Measurements from ENCODE around the gene DIAPH1. TPM values are rescaled to one million over a fixed set of nuclear protein-coding genes. Genes with fewer than 3 reads are reported as not detected.

DIAPH1 gene
- total RNA-seq, 1 experiment from 2014 or later: 32.8 TPM

DNA sequence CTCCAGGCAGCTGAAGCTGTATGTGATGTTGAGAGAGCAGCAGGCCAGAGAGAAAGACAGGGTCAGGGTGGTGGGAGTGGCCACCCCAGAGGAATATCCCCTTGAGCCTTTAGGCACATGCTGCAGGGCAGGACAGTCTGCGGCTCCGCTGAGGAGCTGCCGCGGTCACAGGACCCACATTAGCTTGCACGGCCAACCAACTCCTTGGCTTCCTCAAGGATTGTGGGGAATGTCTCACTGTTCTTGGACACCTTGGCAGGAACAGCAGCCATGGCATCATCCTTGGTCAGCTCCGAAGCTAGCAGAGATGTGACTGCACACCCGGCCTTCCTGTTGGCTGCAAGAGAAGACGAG lies 102.2 kb downstream of the DIAPH1 start:
- no peak for DNase-seq (ENCODE audit: low read depth, low spot score)
- in situ Hi-C loops (cut with HindIII; ENCODE audit: low pct_unique_long_range_greater_than_20kb, low sequenced_read_pairs): no loop called here

- in situ Hi-C loops (cut with HindIII; ENCODE audit: low pct_unique_long_range_greater_than_20kb, low sequenced_read_pairs): no loop called here
- DNase-seq (ENCODE audit: low read depth, low spot score): no peak
These were observed 102.7 kb downstream of the DIAPH1 start for GRCh38 chr5:141515946-141516671.

GRCh38 chr5:141515141-141515540 lies 103.7 kb downstream of the DIAPH1 start:
- in situ Hi-C loops (cut with HindIII; ENCODE audit: low pct_unique_long_range_greater_than_20kb, low sequenced_read_pairs): no loop called here
- DNase-seq (ENCODE audit: low read depth, low spot score): no peak

DNA sequence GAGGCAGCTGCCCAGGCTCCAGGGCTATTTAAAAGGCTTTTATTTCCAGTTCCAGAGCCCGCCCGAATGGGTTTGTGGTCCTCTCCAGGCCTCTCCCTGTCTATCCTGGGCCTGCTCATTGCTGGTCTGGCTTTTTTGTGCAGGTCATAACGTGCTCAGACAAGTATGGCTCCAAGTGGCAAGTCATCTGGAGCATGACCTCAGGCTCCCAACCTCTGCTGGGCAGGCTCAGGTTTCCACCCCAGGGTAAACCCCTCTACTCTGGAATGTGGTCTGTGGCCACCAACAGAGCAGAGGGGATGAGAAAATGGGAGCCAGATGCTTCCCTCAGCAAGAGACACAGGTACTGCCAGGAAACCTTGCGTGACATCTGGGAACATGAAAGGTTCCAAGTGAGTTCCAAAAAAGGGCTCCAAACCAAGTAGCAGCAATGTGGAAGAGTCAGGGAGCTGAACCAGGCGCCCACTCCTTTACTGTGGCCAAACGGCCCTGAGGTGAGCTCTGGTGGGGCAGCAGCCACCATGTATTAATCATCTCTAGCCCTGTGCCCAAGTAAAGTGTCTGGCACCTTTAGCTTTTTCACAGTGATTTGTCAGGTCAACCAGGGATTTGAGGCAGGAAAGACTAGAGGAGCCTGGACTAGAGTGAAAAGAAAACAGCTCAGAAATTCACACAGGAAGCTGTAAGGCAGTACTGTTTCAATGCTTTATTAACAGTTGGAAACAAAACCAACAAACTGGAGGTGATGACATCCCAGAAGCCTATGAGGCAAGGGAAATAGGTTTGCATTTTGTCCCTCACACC lies 104.3 kb downstream of the DIAPH1 start:
- in situ Hi-C loops (cut with HindIII; ENCODE audit: low pct_unique_long_range_greater_than_20kb, low sequenced_read_pairs): no loop called here
- no peak for DNase-seq (ENCODE audit: low read depth, low spot score)

DNA sequence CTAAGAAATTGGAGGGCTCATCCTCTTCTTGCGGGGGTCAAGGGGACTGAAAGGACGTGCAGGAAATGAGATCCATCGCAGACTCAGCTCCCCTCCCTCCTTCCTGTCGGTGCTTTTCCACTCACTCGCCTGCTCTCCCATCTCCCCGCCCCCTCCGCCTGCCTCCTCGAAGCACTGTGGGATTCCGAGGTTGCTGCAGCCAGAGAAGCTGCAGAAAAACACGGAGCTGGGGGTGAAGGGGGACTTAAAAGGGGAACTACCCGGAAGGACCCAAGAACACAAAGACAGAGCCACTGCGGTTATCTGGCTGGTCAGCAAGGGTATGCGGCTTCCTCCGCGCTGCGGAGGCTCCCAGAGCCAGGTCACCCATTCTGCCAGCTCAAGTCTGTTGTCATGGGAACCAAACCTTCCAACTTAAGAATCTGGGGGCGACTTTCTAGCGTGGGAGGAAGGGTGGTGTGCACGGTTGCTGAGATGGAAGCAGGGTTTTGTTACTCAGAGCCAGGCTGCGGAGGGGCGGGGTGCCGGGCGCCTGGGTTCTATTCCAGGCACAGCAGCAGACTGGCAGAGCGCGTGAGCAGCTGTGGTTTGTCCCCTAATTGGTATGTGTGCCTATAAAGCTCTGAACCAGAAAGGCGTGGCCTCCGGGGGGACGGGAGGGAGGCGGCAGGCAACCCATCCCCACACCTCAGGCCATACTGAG lies 105.0 kb downstream of the DIAPH1 start:
- in situ Hi-C loops (cut with HindIII; ENCODE audit: low pct_unique_long_range_greater_than_20kb, low sequenced_read_pairs): no loop called here
- DNase-seq (ENCODE audit: low read depth, low spot score): no peak

DNA sequence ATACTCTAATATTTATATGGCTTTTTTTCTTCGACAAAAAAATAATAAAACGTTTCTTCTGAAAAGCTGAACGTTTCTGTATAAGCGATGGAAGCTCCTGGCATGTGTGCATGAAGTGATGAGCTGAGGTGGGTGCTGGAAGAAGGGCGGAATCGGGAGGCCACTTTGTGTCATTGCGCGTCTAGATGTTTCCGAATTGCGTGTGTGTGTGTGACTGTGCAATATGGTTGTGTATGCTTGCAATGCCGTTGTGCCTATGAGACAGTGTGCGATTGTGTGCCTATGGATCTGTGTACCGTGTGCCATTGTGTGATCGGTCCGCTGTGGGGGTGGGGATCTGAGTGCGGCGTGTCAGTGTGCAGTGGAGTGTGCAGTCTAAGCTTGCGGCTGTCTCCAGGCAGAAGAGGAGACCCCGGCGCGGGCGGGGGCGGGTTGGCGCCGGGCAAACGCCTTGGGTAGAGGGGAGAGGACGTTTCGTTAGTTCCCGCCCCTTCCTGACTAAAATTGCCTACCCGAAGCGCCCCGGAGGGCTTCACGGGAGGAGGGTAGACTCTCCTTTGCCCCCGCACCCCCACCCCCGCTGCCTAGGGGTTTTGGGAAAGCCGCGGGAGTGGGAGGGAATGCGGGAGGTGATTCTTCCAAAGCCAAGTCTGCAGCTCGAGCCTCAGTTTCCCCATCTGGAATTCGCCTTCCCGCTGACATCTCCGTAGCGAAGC lies 105.7 kb downstream of the DIAPH1 start:
- in situ Hi-C loops (cut with HindIII; ENCODE audit: low pct_unique_long_range_greater_than_20kb, low sequenced_read_pairs): no loop called here
- DNase-seq (ENCODE audit: low read depth, low spot score): peak; percentile 25

GRCh38 chr5:141512390-141512910 lies 106.3 kb downstream of the DIAPH1 start:
- peak; percentile 72 for DNase-seq (ENCODE audit: low read depth, low spot score)
- in situ Hi-C loops (cut with HindIII; ENCODE audit: low pct_unique_long_range_greater_than_20kb, low sequenced_read_pairs): no loop called here

DNA sequence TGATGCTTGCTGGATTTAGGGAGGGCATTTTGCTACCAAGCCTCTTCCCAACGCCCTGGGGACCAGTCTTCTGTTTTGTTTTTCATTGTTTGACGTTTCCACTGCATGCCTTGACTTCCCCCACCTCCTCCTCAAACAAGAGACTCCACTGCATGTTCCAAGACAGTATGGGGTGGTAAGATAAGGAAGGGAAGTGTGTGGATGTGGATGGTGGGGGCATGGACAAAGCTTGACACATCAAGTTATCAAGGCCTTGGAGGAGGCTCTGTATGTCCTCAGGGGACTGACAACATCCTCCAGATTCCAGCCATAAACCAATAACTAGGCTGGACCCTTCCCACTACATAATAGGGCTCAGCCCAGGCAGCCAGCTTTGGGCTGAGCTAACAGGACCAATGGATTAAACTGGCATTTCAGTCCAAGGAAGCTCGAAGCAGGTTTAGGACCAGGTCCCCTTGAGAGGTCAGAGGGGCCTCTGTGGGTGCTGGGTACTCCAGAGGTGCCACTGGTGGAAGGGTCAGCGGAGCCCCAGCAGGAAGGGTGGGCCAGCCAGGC lies 107.0 kb downstream of the DIAPH1 start:
- DNase-seq (ENCODE audit: low read depth, low spot score): no peak
- in situ Hi-C loops (cut with HindIII; ENCODE audit: low pct_unique_long_range_greater_than_20kb, low sequenced_read_pairs): no loop called here

DNA sequence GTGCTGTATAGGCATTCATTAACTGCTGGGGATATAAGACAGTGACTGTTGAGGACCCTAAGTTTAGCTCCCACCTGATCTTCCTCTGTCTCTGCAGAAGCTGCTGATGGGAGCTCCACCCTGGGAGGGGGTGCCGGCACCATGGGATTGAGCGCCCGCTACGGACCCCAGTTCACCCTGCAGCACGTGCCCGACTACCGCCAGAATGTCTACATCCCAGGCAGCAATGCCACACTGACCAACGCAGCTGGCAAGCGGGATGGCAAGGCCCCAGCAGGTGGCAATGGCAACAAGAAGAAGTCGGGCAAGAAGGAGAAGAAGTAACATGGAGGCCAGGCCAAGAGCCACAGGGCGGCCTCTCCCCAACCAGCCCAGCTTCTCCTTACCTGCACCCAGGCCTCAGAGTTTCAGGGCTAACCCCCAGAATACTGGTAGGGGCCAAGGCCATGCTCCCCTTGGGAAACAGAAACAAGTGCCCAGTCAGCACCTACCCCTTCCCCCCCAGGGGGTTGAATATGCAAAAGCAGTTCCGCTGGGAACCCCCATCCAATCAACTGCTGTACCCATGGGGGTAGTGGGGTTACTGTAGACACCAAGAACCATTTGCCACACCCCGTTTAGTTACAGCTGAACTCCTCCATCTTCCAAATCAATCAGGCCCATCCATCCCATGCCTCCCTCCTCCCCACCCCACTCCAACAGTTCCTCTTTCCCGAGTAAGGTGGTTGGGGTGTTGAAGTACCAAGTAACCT lies 107.8 kb downstream of the DIAPH1 start:
- in situ Hi-C loops (cut with HindIII; ENCODE audit: low pct_unique_long_range_greater_than_20kb, low sequenced_read_pairs): no loop called here

GRCh38 chr5:141510160-141510559 lies 108.6 kb downstream of the DIAPH1 start:
- DNase-seq (ENCODE audit: low read depth, low spot score): no peak
- in situ Hi-C loops (cut with HindIII; ENCODE audit: low pct_unique_long_range_greater_than_20kb, low sequenced_read_pairs): no loop called here

More for the DNA sequence above, 107.8 kb downstream of the DIAPH1 start:
- DNase-seq (ENCODE audit: low read depth, low spot score): no peak

DNA sequence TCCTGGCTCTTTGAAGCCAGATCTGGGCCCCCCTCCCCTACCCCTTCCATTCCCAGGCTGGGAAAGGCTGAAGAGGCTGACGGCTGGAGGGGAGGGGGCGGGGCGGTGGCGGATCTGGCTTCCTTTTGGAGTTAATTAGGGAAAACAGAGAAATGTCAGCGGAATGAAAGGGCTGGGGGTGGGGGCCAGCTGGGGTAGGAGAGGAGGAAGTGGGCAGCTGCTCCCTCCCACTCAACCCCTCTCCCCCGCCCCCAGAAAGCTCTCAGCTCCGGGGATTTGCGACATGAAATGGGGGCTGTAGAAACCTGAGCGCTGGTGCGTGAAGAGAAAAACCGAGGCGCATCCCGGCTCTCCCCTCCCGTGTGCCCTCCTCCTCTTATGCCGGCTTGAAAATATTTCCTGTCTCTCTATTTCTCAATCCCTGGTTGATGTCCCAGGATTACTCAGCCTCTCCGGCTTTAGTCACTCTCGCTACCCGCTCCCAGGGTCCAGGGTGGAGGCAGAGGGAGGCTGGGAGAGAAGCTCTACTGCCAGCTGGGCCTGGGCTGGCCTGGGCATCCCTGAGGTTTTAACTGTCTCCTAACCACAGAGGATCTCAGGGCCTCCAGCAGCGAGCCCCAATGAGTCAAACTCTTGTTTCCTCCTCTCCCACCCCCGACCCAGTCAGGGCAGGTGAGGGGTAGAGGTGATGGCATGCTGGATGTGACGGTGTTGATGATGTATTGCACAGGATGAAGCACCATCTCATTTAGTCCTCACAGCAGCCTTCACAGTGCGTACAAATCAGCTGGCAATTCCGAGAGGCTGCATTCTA lies 109.8 kb downstream of the DIAPH1 start:
- in situ Hi-C loops (cut with HindIII; ENCODE audit: low pct_unique_long_range_greater_than_20kb, low sequenced_read_pairs): no loop called here
- DNase-seq (ENCODE audit: low read depth, low spot score): no peak

DNA sequence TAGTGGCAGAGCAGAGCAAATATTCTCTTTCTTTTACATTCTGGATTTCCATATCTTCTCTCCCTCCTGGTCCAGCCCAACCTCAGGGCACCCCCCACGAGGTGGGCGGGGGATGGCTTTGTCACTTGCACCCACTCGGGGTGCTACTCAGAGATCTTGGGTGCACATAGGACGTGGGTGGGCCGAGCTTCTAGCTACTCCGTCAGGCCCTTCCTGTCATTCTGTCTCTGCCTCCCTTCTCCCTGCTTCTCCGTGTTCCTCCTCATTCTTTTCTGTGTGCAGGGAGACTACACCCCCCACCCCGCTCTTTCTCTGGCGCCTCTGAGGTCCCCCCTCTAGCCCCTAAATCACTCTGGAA lies 110.4 kb downstream of the DIAPH1 start:
- DNase-seq (ENCODE audit: low read depth, low spot score): no peak
- in situ Hi-C loops (cut with HindIII; ENCODE audit: low pct_unique_long_range_greater_than_20kb, low sequenced_read_pairs): no loop called here

DNA sequence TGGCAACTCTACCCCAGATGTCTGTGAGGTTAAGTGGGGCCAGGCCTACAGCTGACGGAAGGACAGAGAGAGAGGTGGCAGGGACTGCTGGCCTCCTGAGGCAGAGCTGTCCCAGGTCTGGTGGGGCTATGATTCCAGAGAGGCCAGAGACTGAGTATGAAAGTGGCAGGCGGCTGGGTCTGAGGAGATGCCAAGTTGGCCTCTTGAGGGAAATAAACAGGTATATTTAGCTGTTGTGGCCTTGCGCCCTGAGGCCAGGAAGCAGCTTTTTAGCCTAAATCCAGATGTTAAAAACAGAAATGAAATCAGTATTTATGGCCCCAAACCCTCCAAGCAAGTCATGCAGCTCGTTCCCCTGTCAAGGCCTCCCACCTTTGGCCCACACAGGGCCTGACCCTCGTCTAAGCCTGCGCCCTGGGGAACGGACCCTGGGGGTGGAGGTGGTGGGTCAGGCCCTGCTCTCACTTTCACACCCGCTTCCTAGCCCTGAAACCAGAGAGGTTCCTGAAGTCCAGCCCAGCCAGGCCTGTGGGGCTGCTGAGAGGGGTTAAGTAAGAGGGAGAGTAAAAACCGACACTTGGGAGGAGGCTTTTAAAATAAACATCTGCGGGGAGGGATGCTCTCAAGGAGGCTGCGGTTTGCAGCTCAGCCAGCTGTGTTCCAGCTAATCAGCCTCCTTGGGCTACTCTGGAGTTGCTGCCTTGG lies 111.3 kb downstream of the DIAPH1 start:
- DNase-seq (ENCODE audit: low read depth, low spot score): no peak
- in situ Hi-C loops (cut with HindIII; ENCODE audit: low pct_unique_long_range_greater_than_20kb, low sequenced_read_pairs): no loop called here

- no peak for DNase-seq (ENCODE audit: low read depth, low spot score)
- in situ Hi-C loops (cut with HindIII; ENCODE audit: low pct_unique_long_range_greater_than_20kb, low sequenced_read_pairs): no loop called here
These were observed 112.2 kb downstream of the DIAPH1 start for GRCh38 chr5:141506381-141507155.

- in situ Hi-C loops (cut with HindIII; ENCODE audit: low pct_unique_long_range_greater_than_20kb, low sequenced_read_pairs): no loop called here
- no peak for DNase-seq (ENCODE audit: low read depth, low spot score)
These were observed 114.6 kb downstream of the DIAPH1 start for GRCh38 chr5:141504216-141504615.

Measured in SK-MEL-5 (cell line).